ENCODE data around the gene ZP3. TPM values are rescaled to one million over a fixed set of nuclear protein-coding genes. Genes with fewer than 3 reads are reported as not detected.
"Not testable (repeated sequence)": the region's sequence is repeated elsewhere in the genome, so short reads cannot be mapped to it uniquely, and the experiment has no call there.

ZP3 gene
- total RNA-seq, 1 experiment from 2014 or later = 14.7 TPM

DNA sequence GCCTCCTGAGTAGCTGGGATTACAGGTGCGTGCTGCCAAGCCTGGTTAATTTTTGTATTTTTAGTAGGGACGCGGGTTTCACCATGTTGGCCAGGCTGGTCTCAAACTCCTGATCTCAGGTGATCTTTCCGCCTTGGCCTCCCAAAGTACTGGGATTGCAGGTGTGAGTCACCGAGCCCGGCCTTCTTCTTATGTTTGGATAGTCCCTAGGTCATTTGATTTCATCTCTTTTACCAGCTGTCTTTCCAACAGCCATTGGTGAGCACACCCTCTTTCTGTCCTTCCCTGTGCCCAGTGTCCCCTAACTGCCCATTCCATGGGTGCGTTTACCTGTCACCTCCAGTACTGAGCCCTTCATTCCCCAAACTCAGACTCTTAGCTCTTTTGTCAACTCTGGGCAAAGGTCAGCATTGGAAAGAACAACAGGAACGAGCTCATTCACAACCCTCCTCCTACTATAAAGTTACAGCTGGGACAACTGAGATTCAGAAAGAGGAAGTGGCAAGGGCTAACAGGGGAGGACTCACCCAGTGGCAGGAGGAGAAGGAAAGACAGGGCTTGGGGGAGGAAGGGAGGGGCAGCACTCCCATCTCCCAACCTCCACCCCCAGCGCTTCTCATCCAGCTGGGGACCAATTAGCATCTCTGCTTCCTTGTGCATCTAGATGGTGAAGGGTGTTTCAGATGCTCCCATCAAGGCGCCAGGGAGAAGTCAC is 20.8 kb upstream of the ZP3 start:
- DNase-seq (ENCODE audit: extremely low read depth, low read depth) = no peak

GRCh38 chr7:76405738-76406137 is 19.0 kb upstream of the ZP3 start:
- no peak for DNase-seq (ENCODE audit: extremely low read depth, low read depth)

GRCh38 chr7:76407718-76408117 is 17.0 kb upstream of the ZP3 start:
- DNase-seq (ENCODE audit: extremely low read depth, low read depth) = no peak

GRCh38 chr7:76408121-76408560 is 16.6 kb upstream of the ZP3 start:
- no peak for DNase-seq (ENCODE audit: extremely low read depth, low read depth)

DNA sequence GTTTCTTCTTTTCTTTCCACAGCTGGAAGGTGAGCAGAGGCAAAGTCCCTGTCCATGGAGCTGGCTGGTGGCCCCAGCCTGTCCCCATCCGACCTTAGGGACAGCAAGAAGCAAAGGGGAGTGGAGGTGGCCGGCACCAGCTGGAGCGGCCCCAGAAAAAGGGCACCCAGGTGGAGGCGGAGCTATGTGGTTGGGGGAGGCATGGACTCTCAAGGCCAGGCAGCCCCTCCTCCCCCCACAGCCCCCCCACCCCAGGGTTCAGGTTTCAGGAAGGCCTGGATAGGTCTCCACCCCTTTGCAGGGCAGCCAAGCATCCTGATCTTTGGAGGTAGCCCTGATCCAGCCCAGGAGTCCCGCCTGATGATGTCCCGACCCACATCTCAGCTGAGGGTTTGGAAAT is 15.2 kb upstream of the ZP3 start, which contains the start of gene SSC4D:
TSS of gene SSC4D (minus strand) at position 161 of the 400 bp plus-strand sequence. CDS start 5,258 bp downstream, outside the sequence.
- DNase-seq (ENCODE audit: extremely low read depth, low read depth) = no peak

DNA sequence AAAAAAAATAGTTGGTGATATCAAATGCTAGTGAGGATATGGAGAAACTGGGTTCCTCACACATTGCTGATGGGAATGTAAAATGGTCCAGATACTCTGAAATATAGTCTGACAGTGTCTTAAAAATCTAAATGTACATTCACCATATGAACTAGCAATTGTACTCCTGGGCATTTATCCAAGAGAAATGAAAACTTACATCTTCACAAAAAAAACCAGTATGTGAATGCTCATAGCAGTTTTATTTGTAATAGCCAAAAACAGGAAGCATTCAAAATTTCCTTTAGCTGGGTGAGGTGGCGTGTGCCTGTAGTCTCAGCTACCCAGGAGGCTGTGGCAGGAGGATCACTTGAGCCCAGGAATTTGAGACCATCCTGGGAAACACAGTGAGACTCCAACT is 13.1 kb upstream of the ZP3 start:
- no peak for DNase-seq (ENCODE audit: extremely low read depth, low read depth)

DNA sequence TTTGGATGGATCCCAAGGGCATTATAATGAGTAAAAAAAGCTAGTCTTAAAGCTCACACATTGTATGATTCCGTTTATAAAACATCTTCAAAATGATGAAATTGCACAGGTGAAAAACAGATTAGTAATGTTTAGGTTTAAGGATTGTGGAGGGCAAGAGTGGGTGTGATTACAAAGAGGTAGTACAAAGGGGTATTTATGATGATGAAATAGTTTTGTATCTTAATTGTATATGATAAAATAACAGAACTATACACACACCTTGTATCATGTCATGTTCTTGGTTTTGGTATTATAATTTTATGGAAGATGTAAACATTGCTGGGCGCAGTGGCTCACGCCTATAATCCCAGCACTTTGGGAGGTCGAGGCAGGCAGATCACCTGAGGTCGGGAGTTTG is 12.5 kb upstream of the ZP3 start:
- no peak for DNase-seq (ENCODE audit: extremely low read depth, low read depth)

DNA sequence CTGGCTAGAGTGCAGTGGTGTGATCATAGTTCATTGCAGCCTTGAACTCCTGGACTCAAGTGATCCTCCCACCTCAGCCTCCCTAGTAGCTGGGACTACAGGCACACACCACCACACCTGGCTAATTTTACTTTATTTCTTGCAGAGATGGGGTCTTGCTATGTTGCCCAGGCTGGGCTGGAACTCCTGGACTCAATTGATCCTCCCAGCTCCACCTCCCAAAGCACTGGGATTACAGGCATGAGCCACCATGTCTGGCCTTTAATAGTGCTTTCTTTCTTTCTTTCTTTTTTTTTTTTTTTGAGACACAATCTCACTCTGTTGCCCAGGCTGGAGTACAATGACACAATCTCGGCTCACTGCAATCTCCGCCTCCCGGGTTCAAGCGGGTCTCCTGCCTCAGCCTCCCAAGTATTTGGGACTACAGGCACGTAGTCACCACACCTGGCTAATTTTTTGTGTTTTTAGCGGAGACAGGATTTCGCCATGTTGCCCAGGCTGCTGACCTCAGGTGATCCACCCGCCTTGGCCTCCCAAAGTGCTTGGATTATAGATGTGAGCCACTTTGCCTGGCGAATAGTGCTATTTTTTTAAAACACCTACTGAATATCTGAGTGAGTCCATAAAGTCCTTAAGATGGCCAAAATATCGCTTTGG is 7.0 kb upstream of the ZP3 start:
- DNase-seq (ENCODE audit: extremely low read depth, low read depth) = not testable (repeated sequence)

GRCh38 chr7:76421097-76421496 is 3.7 kb upstream of the ZP3 start:
- not testable (repeated sequence) for DNase-seq (ENCODE audit: extremely low read depth, low read depth)

DNA sequence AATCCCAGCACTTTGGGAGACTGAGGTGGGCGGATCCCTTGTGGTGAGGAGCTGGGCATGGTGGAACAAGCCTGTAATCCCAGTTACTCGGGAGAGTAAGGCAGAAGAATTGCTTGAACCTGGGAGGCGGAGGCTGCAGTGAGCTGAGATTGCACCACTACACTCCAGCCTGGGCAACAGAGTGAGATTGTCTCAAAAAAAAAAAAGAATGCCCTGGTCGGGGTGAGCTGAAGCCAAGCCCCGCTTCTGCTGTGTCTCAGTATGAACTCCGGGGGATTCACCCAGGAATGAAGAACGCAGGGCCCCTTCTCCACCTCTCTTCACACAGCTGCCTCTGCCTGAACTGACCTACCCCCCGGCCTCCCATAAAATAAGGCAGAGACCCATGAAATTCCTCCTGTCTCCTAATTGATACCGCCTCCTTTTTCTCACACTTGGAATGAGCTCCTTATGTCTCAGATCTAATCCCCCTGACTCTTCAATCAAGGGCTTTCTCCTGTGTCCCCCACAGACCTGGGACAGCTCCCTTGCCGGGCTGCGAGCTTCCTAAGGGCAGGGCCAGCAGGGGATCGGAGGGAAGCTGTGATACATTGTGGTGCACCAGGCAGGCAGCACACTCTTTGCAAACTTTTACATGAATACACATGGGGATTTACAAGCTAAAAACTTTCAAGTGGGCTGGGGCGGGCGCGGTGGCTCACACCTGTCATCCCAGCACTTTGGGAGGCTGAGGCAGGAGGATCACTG is 911 bp upstream of the ZP3 start:
- no peak for DNase-seq (ENCODE audit: extremely low read depth, low read depth)

DNA sequence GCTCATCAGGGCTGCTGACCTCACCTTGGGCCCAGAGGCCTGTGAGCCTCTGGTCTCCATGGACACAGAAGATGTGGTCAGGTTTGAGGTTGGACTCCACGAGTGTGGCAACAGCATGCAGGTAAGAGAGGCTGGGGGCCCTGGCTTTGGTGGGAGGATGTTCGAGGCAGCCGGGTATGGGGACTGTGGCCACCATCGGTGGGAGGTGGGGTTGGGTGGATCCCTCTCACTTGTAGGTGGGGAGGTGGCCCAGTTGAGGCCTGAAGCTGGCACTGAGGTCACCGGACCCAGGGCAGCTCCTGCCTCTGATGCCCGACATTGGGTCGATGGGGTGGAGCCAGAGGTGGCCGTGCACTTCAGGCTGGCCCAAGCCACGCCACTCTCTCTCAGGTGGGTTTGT is 406 bp downstream of the ZP3 start:
- DNase-seq (ENCODE audit: extremely low read depth, low read depth) = no peak

DNA sequence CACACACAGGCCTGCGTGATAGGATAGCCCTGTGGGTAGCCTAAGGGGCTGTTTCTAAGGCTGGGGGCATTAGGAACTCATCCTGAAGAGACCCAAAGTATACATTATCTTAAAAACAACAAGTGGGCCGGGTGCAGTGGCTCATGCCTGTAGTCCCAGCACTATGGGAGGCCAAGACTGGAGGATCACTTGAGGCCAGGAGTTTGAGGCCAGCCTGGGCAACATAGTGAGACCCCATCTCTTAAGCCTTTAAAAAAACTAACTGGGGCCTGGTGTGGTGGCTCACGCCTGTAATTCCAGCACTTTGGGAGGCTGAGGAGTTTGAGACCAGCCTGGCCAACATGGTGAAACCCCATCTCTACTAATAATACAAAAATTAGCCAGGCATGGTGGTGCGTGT is 808 bp downstream of the ZP3 start:
- not testable (repeated sequence) for DNase-seq (ENCODE audit: extremely low read depth, low read depth)

GRCh38 chr7:76426246-76426645 is 1.5 kb downstream of the ZP3 start:
- no peak for DNase-seq (ENCODE audit: extremely low read depth, low read depth)

DNA sequence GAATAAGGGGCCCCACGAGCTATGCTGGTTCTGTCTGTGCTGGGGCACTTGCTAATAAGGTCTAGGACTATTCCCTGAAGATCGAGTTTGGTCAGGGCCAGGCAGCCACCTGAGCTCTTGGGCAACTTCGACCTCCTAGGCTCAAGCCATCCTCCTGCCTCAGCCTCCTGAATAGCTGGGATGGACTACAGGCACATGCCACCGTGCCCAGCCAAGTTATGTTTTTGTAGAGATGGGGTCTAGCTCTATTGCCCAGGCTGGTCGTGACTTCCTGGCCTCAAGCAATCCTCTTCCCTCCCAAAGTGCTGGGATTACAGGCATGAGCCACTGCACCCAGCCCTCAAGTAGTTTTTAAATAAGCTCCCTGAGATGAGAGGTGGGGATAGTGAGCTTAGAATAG is 2.9 kb downstream of the ZP3 start:
- no peak for DNase-seq (ENCODE audit: extremely low read depth, low read depth)

DNA sequence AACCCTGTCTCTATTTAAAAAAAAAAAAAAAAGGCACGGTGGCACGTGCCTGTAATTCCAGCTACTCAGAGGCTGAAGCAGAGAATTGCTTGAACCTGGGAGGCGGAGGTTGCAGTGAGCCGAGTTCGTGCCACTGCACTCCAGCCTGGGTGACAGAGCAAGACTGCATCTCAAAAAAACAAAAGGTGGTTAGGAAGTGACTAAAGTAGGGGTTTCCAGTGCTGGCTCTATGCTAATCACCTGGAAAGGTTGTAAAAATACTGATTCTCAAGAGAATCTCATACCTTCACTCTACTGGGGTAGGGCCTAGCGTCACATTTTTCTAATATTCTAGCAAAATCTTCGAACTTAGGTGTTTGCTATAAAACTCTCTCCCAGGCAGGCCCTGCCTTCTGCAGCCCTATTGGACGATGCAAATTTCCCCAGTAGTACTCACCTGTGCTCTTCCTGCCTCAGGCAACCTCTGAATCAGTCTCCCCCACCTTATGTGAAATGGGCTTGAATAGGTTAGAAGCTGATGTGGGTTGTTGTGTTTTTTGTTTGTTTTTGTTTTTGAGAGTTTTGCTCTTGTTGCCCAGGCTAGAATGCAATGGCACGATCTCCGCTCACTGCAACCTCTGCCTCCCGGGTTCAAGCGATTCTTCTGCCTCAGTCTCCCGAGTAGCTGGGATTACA is 3.5 kb downstream of the ZP3 start:
- no peak for DNase-seq (ENCODE audit: extremely low read depth, low read depth)

DNA sequence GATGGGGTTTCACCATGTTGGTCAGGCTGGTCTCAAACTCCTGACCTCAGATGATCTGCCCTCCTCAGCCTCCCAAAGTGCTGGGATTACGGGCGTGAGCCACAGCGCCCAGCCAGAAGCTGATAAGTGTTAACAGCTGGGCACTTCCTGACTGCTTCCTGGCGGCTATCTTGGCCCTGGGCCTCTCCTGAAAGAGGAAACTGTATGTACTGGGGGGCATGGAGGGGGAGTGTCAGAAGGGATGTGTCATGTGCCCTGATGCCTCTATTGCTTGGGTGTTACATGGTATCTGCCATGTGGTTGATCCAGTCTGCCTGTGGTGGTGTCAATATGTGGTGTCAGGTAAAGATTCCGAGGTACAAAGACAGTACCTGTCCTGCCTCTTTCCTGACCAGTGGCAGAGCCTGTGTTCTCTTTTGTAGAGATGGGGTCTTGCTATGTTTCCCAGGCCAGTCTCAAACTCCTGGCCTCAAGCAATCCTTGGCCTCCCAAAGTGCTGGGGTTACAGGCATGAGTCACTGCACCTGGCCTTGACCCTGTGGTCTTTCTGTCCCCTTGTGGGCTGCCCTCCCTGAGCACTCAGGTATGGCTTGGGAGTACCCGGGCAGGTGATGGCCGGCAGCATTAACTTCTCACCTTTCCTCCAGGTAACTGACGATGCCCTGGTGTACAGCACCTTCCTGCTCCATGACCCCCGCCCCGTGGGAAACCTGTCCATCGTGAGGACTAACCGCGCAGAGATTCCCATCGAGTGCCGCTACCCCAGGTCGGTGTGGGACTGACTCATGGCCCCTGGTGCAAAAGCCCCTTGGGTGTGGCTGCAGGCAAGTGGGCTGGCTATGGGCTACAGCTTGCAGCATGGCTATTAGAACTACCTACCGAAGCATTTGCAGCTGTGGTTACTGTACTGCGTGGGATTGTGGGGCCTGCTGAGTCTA is 4.4 kb downstream of the ZP3 start:
- no peak for DNase-seq (ENCODE audit: extremely low read depth, low read depth)

- no peak for DNase-seq (ENCODE audit: extremely low read depth, low read depth)
Observed at GRCh38 chr7:76430211-76430610, 5.5 kb downstream of the ZP3 start.

DNA sequence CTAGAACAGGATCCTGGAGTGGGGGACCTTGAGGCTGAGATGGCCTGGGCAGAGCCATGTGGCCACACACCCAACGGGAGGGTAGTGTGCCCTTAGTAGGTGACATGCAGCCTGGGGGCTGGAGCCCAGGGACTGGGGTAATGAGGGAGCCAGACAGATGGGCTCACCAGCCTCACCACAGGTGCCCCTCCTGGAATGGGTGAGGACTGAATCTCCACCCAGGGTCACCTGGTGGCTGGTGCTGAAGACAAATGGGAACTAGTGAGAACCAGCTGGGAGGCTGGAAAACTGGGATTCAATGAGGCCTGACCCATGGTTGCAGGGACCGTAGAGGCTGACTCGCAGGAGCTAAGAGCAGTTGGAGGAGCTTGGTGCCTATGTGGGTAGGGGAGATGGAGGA is 6.1 kb downstream of the ZP3 start:
- DNase-seq (ENCODE audit: extremely low read depth, low read depth) = no peak

DNA sequence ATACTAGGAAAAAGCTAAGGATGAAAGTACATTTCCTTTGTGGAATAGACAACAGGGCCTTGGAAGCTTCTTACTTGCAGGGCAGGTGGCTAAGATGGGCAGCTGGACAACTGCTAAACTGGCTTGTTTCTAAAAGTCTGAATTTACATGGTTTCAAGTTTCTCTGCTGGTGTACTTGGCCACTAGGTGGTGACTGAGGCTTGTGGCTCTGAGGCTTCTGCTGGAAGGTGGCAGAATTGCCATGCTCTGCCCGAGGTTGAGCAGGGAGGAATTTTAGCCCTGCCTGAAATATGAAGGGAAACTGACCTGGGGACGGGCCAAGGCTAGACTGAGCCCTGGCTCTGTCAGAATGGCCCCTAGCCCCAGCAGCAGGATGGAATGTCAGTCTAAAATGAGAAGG is 13.1 kb downstream of the ZP3 start:
- peak; percentile 86 for DNase-seq (ENCODE audit: extremely low read depth, low read depth)

Data from NCI-H460 (cell line).